GM10847 (cell line): ENCODE data around the gene RACGAP1.

Source experiments
- POLR2A ChIP-seq: IDR thresholded peaks from 2 replicates; pipeline ENCODE4 v1.6.1; 2011; ENCODE audit not compliant: insufficient read length; ENCODE audit errors: extremely low read depth

The RACGAP1 gene

GRCh38 chr12:50059440-50060119 is 34.3 kb upstream of the RACGAP1 start:
- no peak for TF ChIP-seq POLR2A

- TF ChIP-seq POLR2A, result no peak
These were observed 33.5 kb upstream of the RACGAP1 start for GRCh38 chr12:50058743-50059312.

GRCh38 chr12:50057896-50058670 is 32.8 kb upstream of the RACGAP1 start:
- no peak for TF ChIP-seq POLR2A

- no peak for TF ChIP-seq POLR2A
These were observed 31.9 kb upstream of the RACGAP1 start, which contains the start of gene ASIC1 for GRCh38 chr12:50057000-50057841. Gene ASIC1, plus strand, starts transcription at chr12:50057596. Its CDS starts 1,171 bp downstream, at chr12:50058767.

- no peak for TF ChIP-seq POLR2A
These were observed 31.3 kb upstream of the RACGAP1 start for GRCh38 chr12:50056639-50056976.

GRCh38 chr12:50055831-50056638 is 30.7 kb upstream of the RACGAP1 start:
- no peak for TF ChIP-seq POLR2A

- no peak for TF ChIP-seq POLR2A
These were observed 28.3 kb upstream of the RACGAP1 start for GRCh38 chr12:50053583-50053982.

GRCh38 chr12:50052964-50053363 is 27.7 kb upstream of the RACGAP1 start:
- TF ChIP-seq POLR2A, result no peak

GRCh38 chr12:50052544-50052943 is 27.2 kb upstream of the RACGAP1 start:
- TF ChIP-seq POLR2A, result no peak

- no peak for TF ChIP-seq POLR2A
These were observed 26.0 kb upstream of the RACGAP1 start for GRCh38 chr12:50051101-50051806.

GRCh38 chr12:50050410-50051098 is 25.3 kb upstream of the RACGAP1 start:
- no peak for TF ChIP-seq POLR2A

- no peak for TF ChIP-seq POLR2A
These were observed 24.8 kb upstream of the RACGAP1 start for GRCh38 chr12:50050119-50050385.

- TF ChIP-seq POLR2A, result no peak
These were observed 24.2 kb upstream of the RACGAP1 start for GRCh38 chr12:50049254-50050118.
